Islet of Langerhans (tissue), 1 donor: ENCODE measurements around the gene HSD17B1.
"Not testable (repeated sequence)": the region's sequence is repeated elsewhere in the genome, so short reads cannot be mapped to it uniquely, and the experiment has no call there.

Source experiments
- FAIRE-seq: peaks from one replicate; lab custom pipeline; 2011; peaks lifted over from hg19 to GRCh38; lab: Jason Lieb, UNC

Gene HSD17B1

GRCh38 chr17:42548070-42548837 lies 4.5 kb upstream of the HSD17B1 start:
- FAIRE-seq: no peak

GRCh38 chr17:42548993-42549755 lies 3.5 kb upstream of the HSD17B1 start:
- FAIRE-seq: no peak

- no peak for FAIRE-seq
Observed at GRCh38 chr17:42553161-42553818, 567 bp downstream of the HSD17B1 start.

GRCh38 chr17:42553866-42554249 lies 1.1 kb downstream of the HSD17B1 start:
- FAIRE-seq: no peak

GRCh38 chr17:42554250-42555121 lies 1.8 kb downstream of the HSD17B1 start:
- FAIRE-seq: no peak

- FAIRE-seq: no peak
Observed at GRCh38 chr17:42555122-42555622, 2.4 kb downstream of the HSD17B1 start.

- not testable (repeated sequence) for FAIRE-seq
Observed at GRCh38 chr17:42555961-42556617, 3.4 kb downstream of the HSD17B1 start.

GRCh38 chr17:42559075-42559474 lies 6.4 kb downstream of the HSD17B1 start:
- FAIRE-seq: no peak

- FAIRE-seq: no peak
Observed at GRCh38 chr17:42560246-42560645, 7.5 kb downstream of the HSD17B1 start.

GRCh38 chr17:42561897-42562387 lies 9.2 kb downstream of the HSD17B1 start, which contains the start of gene COASY:
COASY (plus strand) TSS chr17:42562148; CDS start chr17:42562623, 475 bp downstream.
- FAIRE-seq: peak; percentile 79

- no peak for FAIRE-seq
Observed at GRCh38 chr17:42562388-42563142, 9.8 kb downstream of the HSD17B1 start.

- no peak for FAIRE-seq
Observed at GRCh38 chr17:42563143-42563509, 10.4 kb downstream of the HSD17B1 start.

GRCh38 chr17:42563543-42563942 lies 10.8 kb downstream of the HSD17B1 start:
- FAIRE-seq: no peak

GRCh38 chr17:42563950-42564349 lies 11.2 kb downstream of the HSD17B1 start:
- FAIRE-seq: no peak

- no peak for FAIRE-seq
Observed at GRCh38 chr17:42564815-42565522, 12.2 kb downstream of the HSD17B1 start.

- no peak for FAIRE-seq
Observed at GRCh38 chr17:42565523-42566214, 12.9 kb downstream of the HSD17B1 start.

GRCh38 chr17:42566215-42566882 lies 13.6 kb downstream of the HSD17B1 start:
- no peak for FAIRE-seq

- no peak for FAIRE-seq
Observed at GRCh38 chr17:42566883-42567573, 14.3 kb downstream of the HSD17B1 start, which contains the start of gene MLX. MLX (plus strand) TSS chr17:42567100; CDS start chr17:42567125, 25 bp downstream.
